HepG2 (cell line): ENCODE data around the gene TLCD1. TPM values are rescaled to one million over a fixed set of nuclear protein-coding genes. Genes with fewer than 3 reads are reported as not detected.

Experiments
- ATAC-seq: fragments of 200-7000 bp; cut with Tn5 transposase; 3 replicates; pipeline ENCODE4 v1.9.1; 2020; ENCODE audit warnings: mild to moderate bottlenecking, moderate library complexity
- BruUV-seq: library from RNA; stranded (reverse); fragments of 400-500 nt; replicated peaks from 2 replicates; lab custom pipeline; 2021; lab: Mats Ljungman, UMichigan
- CTCF ChIA-PET: fragments of 300-600 bp; formaldehyde crosslinking; extraction: SDS; loops from one replicate; lab custom pipeline; 2021; ENCODE audit warnings: low total read pairs, inconsistent platforms, low intra/inter-chr PET ratio; lab: Yijun Ruan, JAX
- POLR2A ChIA-PET: fragments of 350-600 bp; sonication (Branson Sonifier 250); formaldehyde crosslinking; loops from one replicate; lab custom pipeline; 2020; ENCODE audit warnings: antibody characterized with exemption, inconsistent platforms; lab: Yijun Ruan, JAX
- DNase-seq: peaks from one replicate; pipeline ENCODE4 v3.0.0-alpha.2; 2015; ENCODE audit warnings: low spot score
- FAIRE-seq: peaks from 3 replicates; lab custom pipeline; 2011; peaks lifted over from hg19 to GRCh38; lab: Jason Lieb, UNC
- H2AFZ ChIP-seq: one replicate; pipeline ENCODE4 v1.6.1; 2011; ENCODE audit warnings: low read length, inconsistent platforms
- H3K27ac ChIP-seq: fragments of 300-600 bp; 3 replicates; pipeline ENCODE4 v1.8.0; 2011; ENCODE audit warnings: mixed run types, mild to moderate bottlenecking, mixed read lengths, low read length, inconsistent platforms; ENCODE audit not compliant: insufficient read depth; ENCODE audit errors: extremely low read length
- H3K27me3 ChIP-seq, 2 experiments: fragments of 200-600 bp in 1 of 2; 2 replicates in 1 of 2; 3 replicates in 1 of 2; pipeline versions ENCODE4 v1.6.0 to v1.8.0; 2011; ENCODE audit warnings: low read length in 2 of 2, mild to moderate bottlenecking in 2 of 2, moderate library complexity in 2 of 2, inconsistent platforms in 1 of 2; ENCODE audit not compliant: insufficient read depth in 2 of 2, control insufficient read depth in 1 of 2
- H3K36me3 ChIP-seq, 2 experiments: fragments of 200-600 bp in 1 of 2; replicated peaks in 1 of 2; 2 replicates in 1 of 2; 3 replicates in 1 of 2; pipeline versions ENCODE4 v1.5.1 to v1.8.0; 2011; ENCODE audit warnings: low read length in 2 of 2, inconsistent platforms in 1 of 2; ENCODE audit not compliant: insufficient read depth in 2 of 2, control insufficient read depth in 1 of 2
- H3K4me1 ChIP-seq: 2 replicates; pipeline ENCODE4 v1.5.1; 2012; ENCODE audit warnings: low read length, inconsistent platforms; ENCODE audit not compliant: insufficient read depth
- H3K4me2 ChIP-seq: 2 replicates; pipeline ENCODE4 v1.6.0; 2011; ENCODE audit warnings: low read depth, low read length, inconsistent platforms
- H3K4me3 ChIP-seq, 3 experiments: fragments of 200-600 bp in 1 of 3; sonication (generic), shearing (Covaris generic) in 1 of 3; replicated peaks in 1 of 3; 2 replicates each; pipeline ENCODE4 v1.5.1; 2011 to 2016; ENCODE audit warnings: low read length in 3 of 3, inconsistent platforms in 2 of 3, low read depth in 2 of 3, mild to moderate bottlenecking in 2 of 3, control low read depth in 1 of 3, mixed read lengths in 1 of 3; ENCODE audit not compliant: insufficient read depth in 1 of 3
- H3K79me2 ChIP-seq: one replicate; pipeline ENCODE4 v1.6.1; 2011; ENCODE audit warnings: low read length, inconsistent platforms; ENCODE audit not compliant: insufficient read depth
- H3K9ac ChIP-seq: 2 replicates; pipeline ENCODE4 v1.6.0; 2011; ENCODE audit warnings: mild to moderate bottlenecking, low read depth, low read length, inconsistent platforms; ENCODE audit not compliant: insufficient read depth
- H3K9me3 ChIP-seq: 2 replicates; pipeline ENCODE4 v1.5.1; 2012; ENCODE audit warnings: mild to moderate bottlenecking, low read length
- H4K20me1 ChIP-seq: 2 replicates; pipeline ENCODE4 v1.6.0; 2011; ENCODE audit warnings: inconsistent platforms, mild to moderate bottlenecking, low read length, moderate library complexity; ENCODE audit not compliant: insufficient read depth
- CTCF ChIP-seq: sonication (generic); formaldehyde crosslinking; IDR thresholded peaks from 2 replicates; pipeline ENCODE4 v1.5.0; 2020; ENCODE audit warnings: mild to moderate bottlenecking, missing genetic modification reagents, moderate library complexity
- ZBTB7B ChIP-seq: sonication (generic); formaldehyde crosslinking; IDR thresholded peaks from 2 replicates; pipeline ENCODE4 v1.4.0; 2020; ENCODE audit warnings: missing genetic modification reagents
- ZNF569 ChIP-seq: sonication (generic); formaldehyde crosslinking; IDR thresholded peaks from 2 replicates; pipeline ENCODE4 v1.5.0; 2020; ENCODE audit warnings: mild to moderate bottlenecking, missing genetic modification reagents, moderate library complexity, borderline replicate concordance
- ZNF740 ChIP-seq: sonication (generic); formaldehyde crosslinking; IDR thresholded peaks from 2 replicates; pipeline ENCODE4 v1.4.0; 2020; ENCODE audit warnings: missing genetic modification reagents
- WGBS: methylation state at CpG from one replicate; pipeline ENCODE4 v1.1.6; 2017; ENCODE audit warnings: low lambda C conversion rate; 5-methylcytosine and 5-hydroxymethylcytosine counted together
- in situ Hi-C: cut with HindIII; loops from 2 replicates; pipeline ENCODE4 v1.10.0; 2017; ENCODE audit warnings: low pct_unique_long_range_greater_than_20kb; ENCODE audit not compliant: extremely low pct_ligation_motif_present
- intact Hi-C: fragments of 100-400 bp; cut with micrococcal nuclease; formaldehyde crosslinking; loops from one replicate; pipeline ENCODE4 v1.10.0; 2022; ENCODE audit not compliant: unreplicated experiment
- polyA plus RNA-seq, 8 experiments: library from polyadenylated mRNA; depleted of rRNA in 3 of 8; stranded (reverse) in 7 of 8; unstranded in 1 of 8; fragments of >200 nt; fragmentation: Illumina TruSeq in 4 of 8; extraction: Trizol in 4 of 8; gene quantifications; 2 replicates each; pipeline versions ENCODE4 v1.2.1 to v1.2.3, GENCODE V29; 2011 to 2016; ENCODE audit warnings: low read depth in 4 of 8, missing spikeins in 1 of 8, mixed read lengths in 1 of 8; ENCODE audit not compliant: insufficient read depth in 1 of 8
- total RNA-seq, 5 experiments: library from RNA; depleted of rRNA; stranded (reverse); fragments of >200 nt; fragmentation: Illumina TruSeq; extraction: Trizol; gene quantifications; 2 replicates each; pipeline ENCODE4 v1.2.3, GENCODE V29; 2016; ENCODE audit warnings: low read depth in 1 of 5

TLCD1 gene
- total and polyA plus RNA-seq, 2 of the 13 experiments (the other 11 are each of a cell fraction or from before 2014, with no cell fraction given), result 14.9 to 19.6 TPM

GRCh38 chr17:28706471-28707338 lies 19.3 kb downstream of the TLCD1 start:
- H3K27ac ChIP-seq, result no peak overlapping the region
- ChIA-PET POLR2A (interaction anchor here (10.1 to 10.8 kb wide), 2 partner anchors 8 to 14 kb away, joined by 145 to 220 read pairs; partner anchors contain the start of gene RPL23A), CTCF (no interaction called here)
- ATAC-seq, result no peak
- H2AFZ ChIP-seq, result no peak overlapping the region
- H3K9me3 ChIP-seq, result no peaks in the 10 kb centered on the region
- no peaks in the 10 kb centered on the region for H3K27me3 ChIP-seq
- TF ChIP-seq ZNF740, result 0 out of 2 replicates have a peak, but pooled peaks have one; percentile 30
- TF ChIP-seq ZNF569 (CRISPR knock-in tag), result no peak
- TF ChIP-seq CTCF (CRISPR knock-in tag), result peak; percentile 17; the same call in 1 of the 2 replicates
- no peak for TF ChIP-seq ZBTB7B (CRISPR knock-in tag)
- no peak overlapping the region for H3K9ac ChIP-seq
- intact Hi-C loops (no loop called here), in situ Hi-C loops (no loop called here)
- peaks cover 49% of the 10 kb centered on the region for H3K4me1 ChIP-seq
- no peak overlapping the region for H3K4me3 ChIP-seq
- no peaks in the 10 kb centered on the region for H3K79me2 ChIP-seq
- no peak for DNase-seq
- FAIRE-seq, result no peak
- WGBS, result 96% methylated on average over 2 of the region's 7 CpGs
- peaks cover 8 to 12% of the 10 kb centered on the region in 2 experiments for H3K36me3 ChIP-seq
- no TSS peak for BruUV-seq
- H4K20me1 ChIP-seq, result no peaks in the 10 kb centered on the region
- H3K4me2 ChIP-seq, result no peak overlapping the region
